ENCODE results near the gene NR1H3. TPM values are rescaled to one million over a fixed set of nuclear protein-coding genes. Genes with fewer than 3 reads are reported as not detected.
"Not testable (repeated sequence)": the region's sequence is repeated elsewhere in the genome, so short reads cannot be mapped to it uniquely, and the experiment has no call there.

Gene NR1H3
- 10.5 and 14.4 TPM in 2 replicates for total RNA-seq
- long read RNA-seq, partial matches to known transcripts = 0 of 8 reads
- long read RNA-seq, other reads (novel, unspliced or antisense) = 7 of 8 reads

DNA sequence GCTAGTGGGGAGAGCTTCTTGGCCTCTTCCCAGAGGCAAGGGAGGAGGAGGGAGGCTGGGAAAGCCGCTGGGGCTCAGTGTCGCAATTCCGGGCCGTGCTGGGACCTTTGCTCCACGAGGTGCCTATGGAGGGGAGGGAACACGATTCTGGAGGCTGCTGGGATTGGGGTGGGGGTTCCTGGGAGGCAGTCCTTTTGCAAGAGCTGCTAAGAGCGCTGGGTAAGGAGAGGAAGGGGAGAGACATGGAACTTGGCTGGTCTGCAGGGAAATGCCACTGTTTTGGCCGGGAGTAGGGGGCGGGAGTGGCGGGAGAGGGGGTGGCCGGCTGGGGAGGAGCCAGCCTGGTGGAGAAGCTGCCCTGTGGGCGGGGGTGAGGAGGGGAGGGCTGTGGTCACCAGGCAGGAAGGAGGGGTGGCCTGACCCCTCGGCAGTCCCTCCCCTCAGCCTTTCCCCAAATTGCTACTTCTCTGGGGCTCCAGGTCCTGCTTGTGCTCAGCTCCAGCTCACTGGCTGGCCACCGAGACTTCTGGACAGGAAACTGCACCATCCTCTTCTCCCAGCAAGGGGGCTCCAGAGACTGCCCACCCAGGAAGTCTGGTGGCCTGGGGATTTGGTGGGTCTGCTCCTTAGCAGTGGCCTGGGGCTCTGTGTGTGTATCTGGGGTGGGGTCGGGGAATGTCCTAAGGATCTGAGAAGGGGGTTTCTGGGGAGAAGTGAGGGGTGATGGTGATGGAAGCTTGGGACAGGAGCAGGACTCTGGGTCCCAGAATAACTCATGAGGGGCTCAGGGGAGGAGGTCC is at the start of gene NR1H3:
NR1H3 (plus strand) TSS at position 480 of the 800 bp plus-strand sequence. CDS start 1,221 bp downstream, outside the sequence.
- H3K4me3 Mint-ChIP-seq (ENCODE audit: unreplicated experiment) = peak within 1 kb of the TSS; percentile 63

DNA sequence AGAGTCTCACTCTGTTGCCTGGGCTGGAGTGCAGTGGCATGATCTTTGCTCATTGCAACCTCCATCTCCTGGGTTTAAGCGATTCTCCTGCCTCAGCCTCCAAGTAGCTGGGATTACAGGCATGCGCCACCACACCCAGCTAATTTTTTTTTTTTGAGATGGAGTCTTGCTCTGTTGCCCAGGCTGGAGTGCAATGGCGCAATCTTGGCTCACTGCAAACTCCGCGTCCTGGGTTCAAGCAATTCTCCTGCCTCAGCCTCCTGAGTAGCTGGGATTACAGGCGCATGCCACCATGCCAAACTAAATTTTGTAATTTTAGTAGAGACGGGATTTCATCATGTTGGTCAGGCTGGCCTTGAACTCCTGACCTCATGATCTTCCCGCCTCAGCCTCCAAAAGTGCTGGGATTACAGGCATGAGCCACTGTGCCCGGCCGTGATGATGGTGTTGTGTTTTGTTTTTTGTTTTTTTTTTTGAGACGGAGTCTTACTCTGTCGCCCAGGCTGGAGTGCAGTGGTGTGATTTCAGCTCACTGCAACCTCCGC is 49.7 kb upstream of the NR1H3 start:
- not testable (repeated sequence) for H3K4me3 Mint-ChIP-seq (ENCODE audit: unreplicated experiment); H3K27me3 Mint-ChIP-seq (ENCODE audit: unreplicated experiment); H3K9me3 Mint-ChIP-seq (ENCODE audit: unreplicated experiment); H3K27ac Mint-ChIP-seq (ENCODE audit: unreplicated experiment); H3K36me3 Mint-ChIP-seq (ENCODE audit: unreplicated experiment); DNase-seq (ENCODE audit: extremely low spot score, unreplicated experiment)
- peaks cover 14% of the 10 kb centered on the region for H3K4me1 Mint-ChIP-seq (ENCODE audit: unreplicated experiment)

More for the DNA sequence above, at the start of gene NR1H3:
- Mint-ChIP-seq H3K36me3 (ENCODE audit: unreplicated experiment) (peaks cover 2% of the 10 kb centered on the region), H3K4me1 (ENCODE audit: unreplicated experiment) (peaks cover 48% of the 10 kb centered on the region), H3K9me3 (ENCODE audit: unreplicated experiment) (no peaks in the 10 kb centered on the region), H3K27ac (ENCODE audit: unreplicated experiment) (peak within 1 kb of the TSS; percentile 85), H3K27me3 (ENCODE audit: unreplicated experiment) (no peaks in the 10 kb centered on the region)
- DNase-seq (ENCODE audit: extremely low spot score, unreplicated experiment) = no peak
- TF ChIP-seq, protein P1, sequence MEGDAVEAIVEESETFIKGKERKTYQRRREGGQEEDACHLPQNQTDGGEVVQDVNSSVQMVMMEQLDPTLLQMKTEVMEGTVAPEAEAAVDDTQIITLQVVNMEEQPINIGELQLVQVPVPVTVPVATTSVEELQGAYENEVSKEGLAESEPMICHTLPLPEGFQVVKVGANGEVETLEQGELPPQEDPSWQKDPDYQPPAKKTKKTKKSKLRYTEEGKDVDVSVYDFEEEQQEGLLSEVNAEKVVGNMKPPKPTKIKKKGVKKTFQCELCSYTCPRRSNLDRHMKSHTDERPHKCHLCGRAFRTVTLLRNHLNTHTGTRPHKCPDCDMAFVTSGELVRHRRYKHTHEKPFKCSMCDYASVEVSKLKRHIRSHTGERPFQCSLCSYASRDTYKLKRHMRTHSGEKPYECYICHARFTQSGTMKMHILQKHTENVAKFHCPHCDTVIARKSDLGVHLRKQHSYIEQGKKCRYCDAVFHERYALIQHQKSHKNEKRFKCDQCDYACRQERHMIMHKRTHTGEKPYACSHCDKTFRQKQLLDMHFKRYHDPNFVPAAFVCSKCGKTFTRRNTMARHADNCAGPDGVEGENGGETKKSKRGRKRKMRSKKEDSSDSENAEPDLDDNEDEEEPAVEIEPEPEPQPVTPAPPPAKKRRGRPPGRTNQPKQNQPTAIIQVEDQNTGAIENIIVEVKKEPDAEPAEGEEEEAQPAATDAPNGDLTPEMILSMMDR (IDR thresholded peaks at IDR 0.05) = peak; percentile 70

GRCh38 chr11:47208628-47209027 is 49.2 kb upstream of the NR1H3 start:
- Mint-ChIP-seq H3K9me3 (ENCODE audit: unreplicated experiment) (no peaks in the 10 kb centered on the region), H3K4me3 (ENCODE audit: unreplicated experiment) (no peak overlapping the region), H3K27me3 (ENCODE audit: unreplicated experiment) (no peaks in the 10 kb centered on the region), H3K4me1 (ENCODE audit: unreplicated experiment) (peaks cover 14% of the 10 kb centered on the region), H3K36me3 (ENCODE audit: unreplicated experiment) (no peaks in the 10 kb centered on the region), H3K27ac (ENCODE audit: unreplicated experiment) (no peak overlapping the region)
- no peak for DNase-seq (ENCODE audit: extremely low spot score, unreplicated experiment)
- TF ChIP-seq, protein P1 (IDR thresholded peaks at IDR 0.05) = no peak

DNA sequence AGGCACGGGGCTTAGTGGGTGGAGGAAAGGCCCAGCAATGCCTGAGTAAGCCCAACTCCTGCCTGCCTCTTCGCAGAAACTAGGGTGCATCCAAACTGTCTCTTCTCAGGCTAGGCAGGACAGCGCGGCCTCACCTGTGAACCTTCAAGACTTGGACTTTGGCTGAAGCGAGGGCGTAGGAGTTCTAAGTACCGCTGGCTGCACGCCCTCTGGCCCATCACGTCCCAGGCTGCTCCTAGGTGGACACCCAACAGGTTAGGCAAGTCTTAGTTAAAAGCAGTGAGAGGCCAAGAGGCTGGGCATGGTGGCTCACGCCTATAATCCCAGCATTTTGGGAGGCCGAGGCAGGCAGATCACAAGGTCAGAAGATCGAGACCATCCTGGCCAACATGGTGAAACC is 44.9 kb upstream of the NR1H3 start:
- no peak overlapping the region for H3K4me3 Mint-ChIP-seq (ENCODE audit: unreplicated experiment)
- TF ChIP-seq, protein P1 (IDR thresholded peaks at IDR 0.05) = no peak
- H3K27ac Mint-ChIP-seq (ENCODE audit: unreplicated experiment) = no peak overlapping the region
- H3K27me3 Mint-ChIP-seq (ENCODE audit: unreplicated experiment) = no peaks in the 10 kb centered on the region
- H3K36me3 Mint-ChIP-seq (ENCODE audit: unreplicated experiment) = peaks cover 2% of the 10 kb centered on the region
- H3K9me3 Mint-ChIP-seq (ENCODE audit: unreplicated experiment) = no peaks in the 10 kb centered on the region
- peaks cover 33% of the 10 kb centered on the region for H3K4me1 Mint-ChIP-seq (ENCODE audit: unreplicated experiment)
- no peak for DNase-seq (ENCODE audit: extremely low spot score, unreplicated experiment)

GRCh38 chr11:47213950-47214565 is 43.7 kb upstream of the NR1H3 start:
- Mint-ChIP-seq H3K9me3 (ENCODE audit: unreplicated experiment) (no peaks in the 10 kb centered on the region), H3K27ac (ENCODE audit: unreplicated experiment) (peak overlapping the region; percentile 95), H3K36me3 (ENCODE audit: unreplicated experiment) (peaks cover 8% of the 10 kb centered on the region), H3K4me3 (ENCODE audit: unreplicated experiment) (peak overlapping the region; percentile 72), H3K4me1 (ENCODE audit: unreplicated experiment) (peaks cover 41% of the 10 kb centered on the region), H3K27me3 (ENCODE audit: unreplicated experiment) (no peaks in the 10 kb centered on the region)
- TF ChIP-seq, protein P1 (IDR thresholded peaks at IDR 0.05) = no peak
- DNase-seq (ENCODE audit: extremely low spot score, unreplicated experiment) = no peak
